Measurements from ENCODE around the gene C19orf67.

DNA sequence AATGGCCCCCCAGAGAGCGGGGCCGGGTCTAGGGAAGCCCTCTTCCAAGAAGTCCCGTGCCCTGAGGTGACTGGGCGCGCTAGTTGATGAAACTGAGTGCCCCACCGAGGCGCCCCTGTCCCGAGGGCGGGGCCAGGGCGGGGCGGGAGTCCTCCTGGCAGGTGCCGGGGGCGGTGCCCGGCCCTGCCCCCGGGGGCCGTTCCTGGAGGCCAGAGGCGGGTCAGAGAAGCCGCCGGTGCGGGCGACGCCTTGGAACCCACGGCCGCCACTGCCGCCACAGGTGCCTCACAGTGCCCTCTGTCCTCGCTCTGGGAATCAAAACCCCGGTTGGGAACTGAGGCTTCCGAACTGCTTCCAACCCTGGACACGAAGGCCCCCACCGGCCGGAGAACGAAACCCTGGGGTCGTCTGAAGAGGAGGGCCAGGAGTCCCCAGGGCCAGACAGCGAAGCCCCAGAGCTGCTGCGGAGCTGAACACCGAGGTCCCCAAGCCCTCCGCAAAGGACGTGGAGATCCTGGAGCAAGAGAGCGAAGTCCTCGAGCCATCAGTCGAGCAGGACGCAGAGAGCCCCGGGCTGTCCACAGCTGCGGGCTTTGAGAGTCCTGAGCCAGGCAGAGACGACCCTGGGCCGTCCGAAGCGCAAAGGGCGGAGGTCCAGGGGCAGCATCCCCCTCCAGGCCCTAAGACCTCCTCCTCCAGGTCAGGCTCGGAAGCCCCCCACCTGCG, 12.9 kb downstream of the C19orf67 start, which contains the start of gene MISP3:
- no peak for TF ChIP-seq CEBPB (IDR thresholded peaks at IDR 0.05; ENCODE audit: low read depth, low read length)
- TF ChIP-seq, protein P1, sequence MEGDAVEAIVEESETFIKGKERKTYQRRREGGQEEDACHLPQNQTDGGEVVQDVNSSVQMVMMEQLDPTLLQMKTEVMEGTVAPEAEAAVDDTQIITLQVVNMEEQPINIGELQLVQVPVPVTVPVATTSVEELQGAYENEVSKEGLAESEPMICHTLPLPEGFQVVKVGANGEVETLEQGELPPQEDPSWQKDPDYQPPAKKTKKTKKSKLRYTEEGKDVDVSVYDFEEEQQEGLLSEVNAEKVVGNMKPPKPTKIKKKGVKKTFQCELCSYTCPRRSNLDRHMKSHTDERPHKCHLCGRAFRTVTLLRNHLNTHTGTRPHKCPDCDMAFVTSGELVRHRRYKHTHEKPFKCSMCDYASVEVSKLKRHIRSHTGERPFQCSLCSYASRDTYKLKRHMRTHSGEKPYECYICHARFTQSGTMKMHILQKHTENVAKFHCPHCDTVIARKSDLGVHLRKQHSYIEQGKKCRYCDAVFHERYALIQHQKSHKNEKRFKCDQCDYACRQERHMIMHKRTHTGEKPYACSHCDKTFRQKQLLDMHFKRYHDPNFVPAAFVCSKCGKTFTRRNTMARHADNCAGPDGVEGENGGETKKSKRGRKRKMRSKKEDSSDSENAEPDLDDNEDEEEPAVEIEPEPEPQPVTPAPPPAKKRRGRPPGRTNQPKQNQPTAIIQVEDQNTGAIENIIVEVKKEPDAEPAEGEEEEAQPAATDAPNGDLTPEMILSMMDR (conservative IDR thresholded peaks at IDR 0.05; ENCODE audit: low read depth, low read length) = no peak
- no peak for TF ChIP-seq MAFK (IDR thresholded peaks at IDR 0.05; ENCODE audit: low read depth, low read length)

All from IMR-90 (cell line).